GM19193 (cell line): ENCODE measurements around the gene LGALS8.

Experiments
- POLR2A ChIP-seq: IDR thresholded peaks from 4 replicates; pipeline ENCODE4 v1.6.1; 2011; ENCODE audit not compliant: insufficient read depth, insufficient read length; ENCODE audit errors: extremely low read depth

Gene LGALS8

DNA sequence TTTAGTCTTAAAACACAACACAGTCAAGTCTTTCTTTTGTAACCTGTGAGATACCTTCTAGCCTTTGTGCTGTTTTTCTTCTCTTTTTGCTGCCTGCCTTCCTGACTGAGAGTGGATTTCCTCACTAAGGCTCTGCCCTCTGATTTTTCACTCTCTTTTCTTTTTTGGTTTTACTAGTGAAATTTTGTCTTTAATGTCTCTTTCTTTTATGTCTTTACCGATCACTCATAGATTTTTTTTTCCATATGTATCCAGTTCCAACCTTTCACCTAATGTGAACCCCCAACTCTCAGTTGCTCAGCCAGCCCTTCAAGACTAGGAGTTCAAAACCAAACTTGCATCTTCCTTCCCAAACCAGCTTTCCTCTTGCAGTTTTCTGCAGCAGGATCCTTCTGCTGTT, 6.5 kb downstream of the LGALS8 start:
- TF ChIP-seq POLR2A: no peak

GRCh38 chr1:236530959-236531358, 7.2 kb downstream of the LGALS8 start:
- TF ChIP-seq POLR2A: no peak

DNA sequence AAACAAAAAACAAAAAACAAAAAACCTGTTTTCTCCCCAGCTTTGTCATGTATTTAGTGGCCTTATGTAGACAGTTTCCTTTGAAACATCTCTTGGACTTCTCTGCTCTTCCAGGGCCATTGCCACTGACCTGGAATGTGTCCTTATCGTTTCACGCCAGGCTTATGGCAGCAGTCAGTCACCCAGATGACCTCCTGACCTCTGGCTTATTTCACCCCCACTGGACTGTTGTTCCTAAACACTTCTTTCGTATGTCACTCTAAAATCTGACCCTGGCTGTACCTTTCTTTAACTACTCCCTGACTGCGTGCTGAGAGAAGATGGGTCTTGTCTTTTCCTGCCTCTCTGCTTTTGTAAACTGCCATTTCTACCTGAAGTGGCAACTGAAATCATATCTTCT, 9.1 kb downstream of the LGALS8 start:
- TF ChIP-seq POLR2A: no peak

GRCh38 chr1:236534151-236534651, 10.4 kb downstream of the LGALS8 start:
- no peak for TF ChIP-seq POLR2A

- no peak for TF ChIP-seq POLR2A
Observed at GRCh38 chr1:236535190-236535589, 11.4 kb downstream of the LGALS8 start.

- TF ChIP-seq POLR2A: no peak
Observed at GRCh38 chr1:236535662-236536161, 11.9 kb downstream of the LGALS8 start.

DNA sequence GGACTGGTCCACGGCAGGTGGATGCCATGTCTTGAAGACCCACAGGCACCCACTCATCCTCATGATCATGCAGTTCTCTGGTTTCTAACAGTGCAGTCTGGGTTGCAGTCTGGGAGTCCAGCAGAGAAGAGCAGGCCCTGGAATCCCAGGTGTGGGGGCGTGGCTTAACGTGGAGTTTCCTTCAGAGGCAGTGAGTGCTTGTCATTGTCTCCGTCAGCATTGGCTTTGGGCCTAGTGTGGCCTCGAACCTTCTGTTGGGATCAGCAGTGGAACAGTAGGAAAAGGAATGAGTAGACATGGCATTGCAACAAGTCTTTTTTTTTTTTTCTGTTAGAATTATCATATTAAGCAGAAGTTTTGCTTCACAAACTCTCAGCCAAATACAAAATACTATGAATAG, 12.8 kb downstream of the LGALS8 start:
- no peak for TF ChIP-seq POLR2A

DNA sequence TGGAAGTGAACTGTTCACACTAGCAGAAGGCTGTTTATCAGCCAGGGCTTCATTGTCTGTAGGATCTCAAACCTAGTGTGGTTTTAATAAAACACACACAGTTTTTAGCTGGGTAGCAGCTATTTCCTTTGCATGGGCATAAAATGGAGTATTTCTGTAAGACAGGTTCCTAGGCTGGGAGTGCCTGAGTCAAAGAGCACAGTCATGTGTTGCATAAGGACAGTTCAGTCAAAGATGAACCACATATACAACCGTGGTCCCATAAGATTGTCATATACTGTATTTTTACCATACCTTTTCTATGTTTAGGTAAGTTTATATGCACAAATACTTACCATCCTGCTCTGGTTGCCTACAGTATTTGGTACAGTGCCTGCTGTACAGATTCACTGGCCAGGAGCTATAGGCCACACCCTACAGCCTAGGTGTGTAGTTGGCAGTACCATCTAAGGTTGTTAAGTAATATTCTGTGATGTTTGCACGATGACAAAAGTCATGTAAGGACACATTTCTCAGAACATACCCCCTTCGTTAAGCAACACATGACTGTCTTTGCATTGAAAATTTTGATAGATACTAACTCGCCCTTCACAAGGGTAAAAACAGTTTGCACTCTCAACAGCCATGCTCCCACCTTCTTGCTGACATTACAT, 17.2 kb downstream of the LGALS8 start:
- TF ChIP-seq POLR2A: no peak

- no peak for TF ChIP-seq POLR2A
Observed at GRCh38 chr1:236541710-236542109, 17.9 kb downstream of the LGALS8 start.

- TF ChIP-seq POLR2A: no peak
Observed at GRCh38 chr1:236543065-236543669, 19.4 kb downstream of the LGALS8 start.

- no peak for TF ChIP-seq POLR2A
Observed at GRCh38 chr1:236545621-236546169, 21.9 kb downstream of the LGALS8 start.

DNA sequence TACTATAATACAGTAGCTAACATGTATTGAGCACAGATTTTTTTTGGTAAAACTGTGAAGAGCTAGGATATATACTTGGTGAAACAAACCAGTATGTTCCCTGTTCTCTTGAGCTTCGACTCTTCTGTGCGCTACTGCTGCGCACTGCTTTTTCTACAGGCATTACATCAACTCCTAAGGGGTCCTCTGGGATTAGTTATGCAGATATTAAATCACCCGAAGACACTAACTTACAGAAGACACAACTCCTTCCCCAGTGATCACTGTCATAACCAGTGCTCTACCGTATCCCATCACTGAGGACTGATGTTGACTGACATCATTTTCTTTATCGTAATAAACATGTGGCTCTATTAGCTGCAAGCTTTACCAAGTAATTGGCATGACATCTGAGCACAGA, 24.7 kb downstream of the LGALS8 start:
- no peak for TF ChIP-seq POLR2A

DNA sequence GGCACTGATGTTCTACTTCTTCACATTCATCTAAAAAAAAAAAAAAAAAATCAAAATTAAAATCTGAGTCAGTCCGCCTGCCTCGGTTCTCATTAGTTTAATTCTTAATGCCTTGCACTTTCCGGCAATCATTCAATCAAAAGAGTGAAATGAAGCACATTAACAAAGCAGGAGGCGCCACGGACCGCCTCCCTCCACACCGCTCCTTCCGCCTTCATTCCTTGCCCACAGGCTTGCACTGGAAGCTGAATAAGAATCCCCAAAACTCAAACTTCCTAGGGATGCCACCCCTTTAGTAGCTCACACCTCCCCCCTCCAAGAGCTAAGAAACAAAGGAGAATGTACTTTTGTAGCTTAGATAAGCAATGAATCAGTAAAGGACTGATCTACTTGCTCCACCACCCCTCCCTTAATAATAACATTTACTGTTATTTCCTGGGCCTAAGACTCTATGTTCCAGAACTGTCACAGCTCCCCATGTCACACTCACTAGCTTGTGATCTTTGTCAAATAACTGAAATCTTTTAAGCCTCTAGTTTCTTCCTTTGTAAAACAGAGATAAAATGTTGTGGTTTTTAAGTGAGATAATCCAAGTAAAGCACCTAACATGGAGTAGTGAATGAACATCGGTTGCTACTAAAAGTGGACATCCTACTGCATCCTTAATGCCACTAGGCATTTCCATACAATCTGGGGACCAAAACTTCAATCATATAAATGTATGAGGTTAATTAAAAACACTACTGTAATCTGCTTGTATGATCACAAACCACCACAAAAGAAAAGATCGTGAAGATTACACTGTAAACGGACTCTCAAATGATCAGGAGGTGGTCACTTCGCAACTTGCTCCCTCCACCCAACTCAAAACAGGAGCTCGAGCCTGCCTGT, 27.4 kb downstream of the LGALS8 start:
- no peak for TF ChIP-seq POLR2A

GRCh38 chr1:236552096-236552495, 28.3 kb downstream of the LGALS8 start:
- no peak for TF ChIP-seq POLR2A

DNA sequence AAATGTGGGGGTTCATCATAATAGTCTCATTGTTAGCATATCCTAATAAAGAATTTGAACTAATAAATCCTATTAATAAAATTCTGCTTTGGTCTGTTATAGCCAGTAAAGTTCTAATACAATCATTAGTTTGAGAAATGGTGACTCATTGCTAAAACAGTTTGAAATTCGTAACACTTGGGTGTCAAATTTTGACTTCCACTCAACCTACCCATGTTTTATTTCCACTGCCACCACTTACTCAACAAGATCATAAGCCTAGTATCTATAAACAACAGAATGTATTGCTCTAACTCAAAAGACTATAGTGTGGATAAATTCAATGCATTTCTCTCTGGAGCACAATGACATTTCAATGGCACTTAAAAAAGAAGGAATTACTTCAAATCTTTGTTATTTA, 29.1 kb downstream of the LGALS8 start:
- no peak for TF ChIP-seq POLR2A

DNA sequence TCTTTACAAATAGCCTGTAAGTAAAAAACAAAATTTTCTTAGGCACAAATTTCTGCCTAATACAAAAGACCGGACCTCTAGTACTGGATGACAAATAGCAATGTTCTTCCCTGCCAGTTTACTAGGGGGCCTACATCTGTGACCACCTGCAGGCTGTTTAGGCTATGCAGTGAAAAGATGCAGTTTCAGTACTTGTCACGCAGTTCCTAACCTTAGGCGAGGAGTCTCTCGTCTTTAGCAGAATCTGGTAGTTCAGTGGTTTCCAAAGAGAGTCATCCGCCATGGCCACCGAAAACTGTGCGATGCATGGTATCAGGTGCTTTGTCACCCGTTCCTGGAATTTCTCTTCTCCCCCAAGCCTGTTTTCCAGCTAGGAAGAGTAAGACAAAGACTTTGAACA, 29.6 kb downstream of the LGALS8 start:
- no peak for TF ChIP-seq POLR2A

- TF ChIP-seq POLR2A: no peak
Observed at GRCh38 chr1:236556606-236557005, 32.8 kb downstream of the LGALS8 start.
